GM12874 (cell line): Measurements from ENCODE around the gene PDCD2L.

ENCODE experiments used
- TF ChIP-seq, protein P1 (sequence below): IDR thresholded peaks from 2 replicates; pipeline ENCODE4 v1.5.1; 2011; ENCODE audit warnings: low read depth, mild to moderate bottlenecking, control low read depth, low read length, moderate library complexity; ENCODE audit not compliant: insufficient read depth

PDCD2L gene

DNA sequence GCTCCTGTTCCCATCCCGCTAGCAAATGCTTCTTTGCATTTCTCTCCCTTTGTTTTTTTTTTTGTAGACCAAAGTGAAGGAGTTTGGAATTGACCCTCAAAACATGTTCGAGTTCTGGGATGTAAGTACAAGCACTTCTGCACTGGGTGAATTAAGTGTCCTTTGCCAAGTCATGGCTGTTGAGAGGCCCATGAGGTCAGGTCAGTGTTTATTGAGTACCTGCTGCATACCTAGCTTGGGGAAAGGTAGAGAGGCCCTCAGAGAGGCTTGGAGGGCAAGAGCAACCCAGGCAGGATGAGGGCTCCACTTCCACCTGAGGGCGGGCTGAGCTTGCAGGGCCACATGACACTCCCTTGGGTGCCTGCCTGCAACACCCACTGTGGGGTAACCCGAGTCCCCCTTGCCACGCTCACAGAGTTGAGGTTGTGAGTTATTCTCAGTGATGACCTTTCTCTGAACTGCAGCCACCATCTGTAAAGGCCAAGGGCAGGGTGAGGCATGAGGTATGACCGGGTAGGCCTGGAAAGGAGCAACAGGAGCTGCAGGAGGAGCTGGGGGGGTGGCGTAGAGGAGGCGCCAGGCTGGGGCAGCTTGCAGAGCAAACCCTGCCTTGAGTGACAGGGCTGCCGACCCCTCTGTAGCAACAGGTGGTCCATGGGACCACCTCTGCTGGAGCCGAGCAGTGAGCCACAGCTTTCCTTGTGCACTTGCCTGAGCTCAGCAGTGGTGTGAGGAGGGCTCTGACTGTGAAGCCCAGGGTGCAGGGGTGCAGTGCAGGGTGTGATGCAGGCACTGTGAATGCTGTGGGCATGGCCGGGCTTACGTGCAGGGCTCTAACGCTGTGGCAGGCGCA, 22.6 kb upstream of the PDCD2L start:
- TF ChIP-seq, protein P1, sequence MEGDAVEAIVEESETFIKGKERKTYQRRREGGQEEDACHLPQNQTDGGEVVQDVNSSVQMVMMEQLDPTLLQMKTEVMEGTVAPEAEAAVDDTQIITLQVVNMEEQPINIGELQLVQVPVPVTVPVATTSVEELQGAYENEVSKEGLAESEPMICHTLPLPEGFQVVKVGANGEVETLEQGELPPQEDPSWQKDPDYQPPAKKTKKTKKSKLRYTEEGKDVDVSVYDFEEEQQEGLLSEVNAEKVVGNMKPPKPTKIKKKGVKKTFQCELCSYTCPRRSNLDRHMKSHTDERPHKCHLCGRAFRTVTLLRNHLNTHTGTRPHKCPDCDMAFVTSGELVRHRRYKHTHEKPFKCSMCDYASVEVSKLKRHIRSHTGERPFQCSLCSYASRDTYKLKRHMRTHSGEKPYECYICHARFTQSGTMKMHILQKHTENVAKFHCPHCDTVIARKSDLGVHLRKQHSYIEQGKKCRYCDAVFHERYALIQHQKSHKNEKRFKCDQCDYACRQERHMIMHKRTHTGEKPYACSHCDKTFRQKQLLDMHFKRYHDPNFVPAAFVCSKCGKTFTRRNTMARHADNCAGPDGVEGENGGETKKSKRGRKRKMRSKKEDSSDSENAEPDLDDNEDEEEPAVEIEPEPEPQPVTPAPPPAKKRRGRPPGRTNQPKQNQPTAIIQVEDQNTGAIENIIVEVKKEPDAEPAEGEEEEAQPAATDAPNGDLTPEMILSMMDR, result no peak

- TF ChIP-seq, protein P1, result no peak
These were observed 21.7 kb upstream of the PDCD2L start for GRCh38 chr19:34382471-34382870.

GRCh38 chr19:34383599-34383998, 20.6 kb upstream of the PDCD2L start:
- TF ChIP-seq, protein P1, result no peak

DNA sequence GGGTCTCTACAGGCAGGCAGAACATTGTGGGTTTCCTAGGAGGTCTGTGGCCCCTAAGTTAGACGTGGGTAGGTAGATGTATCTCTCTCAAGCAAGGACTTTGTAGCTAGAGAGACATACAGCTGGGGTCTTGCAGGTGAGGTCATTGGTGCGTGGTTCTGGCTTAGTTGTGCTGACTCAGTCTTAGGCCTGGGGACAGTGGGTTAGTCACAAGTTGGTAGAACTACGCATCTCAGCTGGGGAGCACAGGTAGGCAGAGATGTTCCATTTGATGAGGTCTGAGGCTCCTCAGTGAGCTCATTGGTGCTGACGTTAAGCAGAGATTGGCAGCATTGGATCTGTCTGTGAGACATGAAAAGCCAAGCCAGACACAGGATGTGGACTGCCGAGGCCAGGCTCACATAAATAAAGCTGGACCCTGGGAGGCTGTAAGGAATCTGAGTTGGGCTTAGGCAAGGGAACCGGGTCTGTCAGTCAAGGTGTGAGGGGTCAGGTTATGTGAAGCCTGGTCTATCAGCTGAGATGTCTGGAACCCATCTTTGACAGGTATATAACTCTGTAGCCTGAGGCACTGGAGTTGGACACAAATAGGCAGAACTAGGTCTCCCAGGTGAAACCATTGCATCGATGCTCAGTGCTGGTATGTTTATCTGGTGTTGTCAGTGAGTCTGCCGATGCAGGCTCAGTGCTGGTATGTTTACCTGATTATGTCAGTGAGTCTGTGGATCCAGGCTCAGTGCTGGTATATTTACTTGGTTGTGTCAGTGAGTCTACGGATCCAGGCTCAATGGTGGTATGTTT, 17.4 kb upstream of the PDCD2L start:
- TF ChIP-seq, protein P1, result no peak

DNA sequence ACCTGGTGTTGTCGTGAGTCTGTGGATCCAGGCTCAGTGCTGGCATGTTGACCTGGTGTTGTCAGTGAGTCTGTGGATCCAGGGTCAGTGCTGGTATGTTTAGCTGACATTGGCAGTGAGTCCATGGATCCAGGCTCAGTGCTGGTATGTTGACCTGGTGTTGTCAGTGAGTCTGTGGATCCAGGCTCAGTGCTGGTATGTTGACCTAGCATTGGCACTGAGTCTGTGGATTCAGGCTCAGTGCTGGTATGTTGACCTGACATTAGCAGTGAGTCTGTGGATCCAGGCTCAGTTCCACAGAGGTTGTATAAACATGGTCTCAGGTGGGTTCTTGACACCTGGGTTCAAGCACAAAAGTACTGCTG, 16.8 kb upstream of the PDCD2L start:
- TF ChIP-seq, protein P1, result no peak

GRCh38 chr19:34391813-34392212, 12.4 kb upstream of the PDCD2L start:
- TF ChIP-seq, protein P1, result no peak

DNA sequence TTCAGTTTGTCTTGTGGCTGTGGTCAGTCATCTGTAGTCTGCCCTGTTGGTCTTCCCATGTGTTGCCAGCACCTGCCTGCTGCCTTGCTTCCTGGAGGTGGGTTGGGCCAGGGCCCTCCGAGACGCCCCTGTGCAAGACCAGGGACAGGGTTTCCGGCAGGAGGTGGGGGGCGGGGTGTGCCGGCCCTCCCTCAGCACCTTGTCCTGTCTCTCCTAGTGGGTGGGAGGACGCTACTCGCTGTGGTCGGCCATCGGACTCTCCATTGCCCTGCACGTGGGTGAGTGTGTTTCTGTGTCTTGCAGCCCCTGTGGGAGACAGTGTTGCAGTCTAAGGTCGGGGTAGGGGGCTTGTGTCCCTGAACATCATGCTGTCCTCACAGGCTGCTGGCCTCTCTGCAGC, 11.2 kb upstream of the PDCD2L start:
- TF ChIP-seq, protein P1, result no peak
